Cardiac fibroblast (primary cell): ENCODE measurements around the gene SLC12A8.

ENCODE experiments used
- DNase-seq, 2 donors: peaks; one replicate each; pipeline versions ENCODE4 v3.0.0 to v3.0.0-alpha.2; 2010; ENCODE audit warnings: low read depth in 2 of 2
- H3K4me3 ChIP-seq, 2 donors: replicated peaks in 1 of 2; 1 replicate in 1 of 2; 2 replicates in 1 of 2; pipeline ENCODE4 v1.5.1; 2011; ENCODE audit warnings: low read depth in 2 of 2, low read length in 2 of 2, mild to moderate bottlenecking in 2 of 2, moderate library complexity in 1 of 2
- TF ChIP-seq, protein P1 (sequence below): IDR thresholded peaks from one replicate; pipeline ENCODE4 v1.5.1; 2011; ENCODE audit warnings: low read depth, mild to moderate bottlenecking, low read length, inconsistent platforms

Gene SLC12A8

DNA sequence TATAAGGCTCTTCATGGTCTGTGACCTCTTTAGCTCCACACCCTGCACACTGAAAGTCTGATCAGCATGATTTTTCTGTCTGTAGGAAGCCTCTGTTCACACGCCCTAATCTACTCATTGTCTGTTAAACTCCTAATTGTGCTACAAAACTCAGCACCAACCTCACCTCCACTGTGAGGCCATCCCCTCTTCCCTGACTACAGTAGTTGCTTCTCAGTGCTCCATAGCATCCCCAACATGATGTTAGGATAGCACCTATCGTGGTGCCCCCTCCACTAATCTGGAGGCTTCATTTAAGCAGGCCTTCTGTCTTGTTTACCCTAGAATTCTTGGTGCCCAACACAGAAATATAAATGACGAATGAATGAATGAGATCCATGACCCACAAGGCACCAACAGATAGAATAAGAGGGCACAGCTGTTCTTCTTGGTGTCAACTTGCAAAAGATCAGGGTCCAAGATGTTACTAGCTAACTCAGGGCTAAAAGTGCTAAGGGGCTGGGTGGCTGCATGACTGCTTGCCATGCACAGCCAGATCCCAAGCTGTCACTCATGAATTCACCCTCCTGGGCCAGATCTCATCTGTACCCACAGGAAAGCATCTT is 101.6 kb downstream of the SLC12A8 start:
- TF ChIP-seq, protein P1, sequence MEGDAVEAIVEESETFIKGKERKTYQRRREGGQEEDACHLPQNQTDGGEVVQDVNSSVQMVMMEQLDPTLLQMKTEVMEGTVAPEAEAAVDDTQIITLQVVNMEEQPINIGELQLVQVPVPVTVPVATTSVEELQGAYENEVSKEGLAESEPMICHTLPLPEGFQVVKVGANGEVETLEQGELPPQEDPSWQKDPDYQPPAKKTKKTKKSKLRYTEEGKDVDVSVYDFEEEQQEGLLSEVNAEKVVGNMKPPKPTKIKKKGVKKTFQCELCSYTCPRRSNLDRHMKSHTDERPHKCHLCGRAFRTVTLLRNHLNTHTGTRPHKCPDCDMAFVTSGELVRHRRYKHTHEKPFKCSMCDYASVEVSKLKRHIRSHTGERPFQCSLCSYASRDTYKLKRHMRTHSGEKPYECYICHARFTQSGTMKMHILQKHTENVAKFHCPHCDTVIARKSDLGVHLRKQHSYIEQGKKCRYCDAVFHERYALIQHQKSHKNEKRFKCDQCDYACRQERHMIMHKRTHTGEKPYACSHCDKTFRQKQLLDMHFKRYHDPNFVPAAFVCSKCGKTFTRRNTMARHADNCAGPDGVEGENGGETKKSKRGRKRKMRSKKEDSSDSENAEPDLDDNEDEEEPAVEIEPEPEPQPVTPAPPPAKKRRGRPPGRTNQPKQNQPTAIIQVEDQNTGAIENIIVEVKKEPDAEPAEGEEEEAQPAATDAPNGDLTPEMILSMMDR: no peak
- no peak overlapping the region for H3K4me3 ChIP-seq
- no peak for DNase-seq

DNA sequence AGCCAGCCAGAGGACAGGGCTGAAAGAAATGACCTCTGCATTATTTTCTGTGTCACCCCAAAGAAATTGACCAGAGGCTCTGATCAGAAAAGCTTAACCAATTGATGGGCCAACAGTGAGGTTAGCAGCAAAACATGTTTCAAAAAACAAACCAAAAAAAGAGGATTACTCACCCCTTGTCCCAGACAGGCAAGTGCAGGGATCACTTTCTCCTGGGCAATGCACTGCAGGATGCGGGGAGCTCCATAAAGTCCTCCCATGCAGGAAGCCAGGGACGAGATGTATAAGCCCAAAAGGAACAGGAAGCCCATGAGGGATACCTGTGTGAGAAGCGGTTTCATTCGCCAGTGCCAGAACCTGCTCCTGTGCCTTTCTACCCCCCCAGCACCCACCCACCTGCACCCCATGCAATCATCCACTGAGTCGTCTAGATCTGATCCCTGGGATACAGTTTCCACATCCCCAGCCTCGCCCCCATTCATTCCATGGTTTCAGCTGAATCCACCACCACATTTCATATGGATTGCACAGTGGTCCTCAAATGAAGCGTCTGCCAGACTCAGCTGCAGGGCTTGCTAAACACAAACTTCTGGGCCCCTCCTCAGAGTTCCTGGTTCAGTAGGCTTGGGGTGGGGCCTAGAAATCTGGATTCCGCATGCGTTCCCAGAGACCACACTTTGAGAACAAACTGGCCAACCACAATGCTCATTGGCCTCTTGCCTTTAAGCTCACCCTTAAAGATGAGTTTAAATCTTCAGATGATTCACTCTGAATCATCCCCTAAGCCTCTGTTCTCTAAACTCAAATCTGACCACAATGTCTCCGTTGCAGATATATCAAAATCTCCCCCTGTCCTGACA is 102.3 kb downstream of the SLC12A8 start:
- peak; percentile 83 to 93 for DNase-seq
- H3K4me3 ChIP-seq: no peak overlapping the region
- TF ChIP-seq, protein P1: no peak

DNA sequence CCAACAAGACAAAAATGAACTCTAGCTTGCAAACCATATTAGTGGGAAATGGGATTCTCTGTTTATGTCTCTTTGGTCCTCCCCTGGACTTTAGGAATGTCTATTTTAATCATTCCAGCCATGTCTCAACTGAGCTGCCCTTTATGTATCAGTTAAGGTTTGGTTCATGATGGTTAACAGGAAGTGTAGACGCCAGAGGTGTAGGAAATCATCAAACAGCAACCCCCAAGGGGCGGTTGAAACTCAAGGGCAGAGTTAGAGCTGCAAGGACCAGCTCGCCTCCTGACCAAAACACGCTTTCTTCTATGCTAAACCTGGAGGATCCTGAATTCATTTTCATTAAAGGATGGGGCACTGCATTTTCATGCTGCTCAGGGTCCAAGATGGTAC is 103.0 kb downstream of the SLC12A8 start:
- TF ChIP-seq, protein P1: no peak
- no peak for DNase-seq
- peak overlapping the region in 1 of 2 donors; percentile 4 for H3K4me3 ChIP-seq

DNA sequence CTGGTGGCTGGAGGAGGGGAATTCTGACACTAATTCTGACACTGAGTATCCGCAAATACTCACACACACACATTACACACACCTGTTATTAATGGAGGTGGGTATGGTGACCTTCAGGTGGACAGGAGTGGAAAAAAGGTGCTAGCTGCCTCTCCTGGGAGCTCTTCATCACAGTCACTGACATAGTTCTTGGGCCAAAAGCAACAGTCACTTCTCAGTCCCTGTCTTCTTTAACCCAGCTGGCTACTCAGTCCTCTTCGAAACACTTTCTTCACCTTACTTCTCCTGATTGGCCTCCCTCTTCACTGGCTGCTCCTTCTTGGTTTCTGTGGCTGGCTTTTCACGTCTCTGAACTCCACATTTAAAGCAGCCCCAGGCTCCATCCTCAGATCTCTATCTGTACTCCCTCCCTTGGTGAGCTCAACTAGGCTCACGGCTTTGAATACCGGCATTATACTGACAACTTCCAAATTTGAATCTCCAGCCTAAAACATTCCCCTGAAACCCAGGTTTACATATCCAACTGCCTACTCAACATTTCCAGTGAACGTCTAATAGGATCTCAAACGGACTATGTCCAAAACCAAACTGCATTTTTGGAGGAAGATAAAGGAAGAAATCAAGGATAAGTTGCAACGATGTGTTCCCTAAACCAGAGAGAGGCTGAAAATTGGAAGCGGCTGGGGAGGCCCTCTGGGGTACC is 103.6 kb downstream of the SLC12A8 start:
- H3K4me3 ChIP-seq: peak overlapping the region in 1 of 2 donors; percentile 18
- TF ChIP-seq, protein P1: no peak
- no peak for DNase-seq

DNA sequence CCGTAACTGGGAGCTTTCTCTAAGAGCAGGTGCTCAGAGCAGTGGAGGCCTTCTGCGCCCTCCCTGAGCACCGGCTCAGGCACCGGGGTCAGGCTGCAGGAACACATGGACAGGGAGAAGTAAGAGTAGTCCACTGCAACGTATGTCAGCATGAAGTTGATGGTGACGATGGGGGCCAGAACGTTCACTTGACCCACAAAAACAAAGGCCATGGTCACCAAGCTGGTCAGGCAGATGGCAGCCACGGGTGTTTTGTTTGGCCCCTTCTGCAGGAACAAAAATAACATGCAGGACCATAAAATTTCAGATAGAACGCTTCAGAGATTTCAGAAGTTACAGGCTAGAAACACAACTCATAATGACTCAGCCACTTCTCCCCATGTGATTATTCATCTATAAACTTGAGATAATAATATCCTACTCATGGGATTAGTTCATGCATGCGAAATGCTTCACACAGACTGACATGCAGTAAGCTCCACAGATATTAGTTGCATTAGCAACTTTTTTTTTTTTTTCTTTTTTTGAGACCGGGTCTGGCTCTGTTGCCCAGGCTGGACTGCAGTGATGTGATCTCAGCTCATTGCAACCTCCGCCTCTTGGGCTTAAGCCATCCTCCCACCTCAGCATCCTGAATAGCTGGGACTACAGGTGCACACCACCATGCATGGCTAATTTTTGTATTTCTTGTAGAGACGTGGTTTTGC is 104.5 kb downstream of the SLC12A8 start:
- peak; percentile 80 to 90 for DNase-seq
- no peak overlapping the region for H3K4me3 ChIP-seq
- TF ChIP-seq, protein P1: no peak

DNA sequence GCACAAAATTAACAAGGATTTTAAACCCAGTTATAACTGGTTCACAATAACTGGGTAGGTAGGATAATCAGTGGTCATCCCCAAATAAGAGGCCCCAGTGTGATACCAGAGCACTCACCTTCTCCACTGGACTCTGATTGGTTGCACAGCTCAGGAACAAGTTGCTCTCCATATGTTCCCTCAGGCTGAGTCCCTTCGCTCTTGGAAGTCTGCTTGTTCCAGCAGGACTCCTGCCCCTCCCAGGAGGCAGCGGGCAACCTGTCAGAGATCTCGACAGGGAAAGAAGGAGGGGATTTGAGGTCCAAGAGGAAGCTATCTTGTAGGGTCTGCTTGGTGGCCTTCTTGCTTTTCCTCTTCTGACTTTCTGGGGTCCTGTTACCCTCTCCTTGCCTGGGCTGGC is 105.2 kb downstream of the SLC12A8 start:
- TF ChIP-seq, protein P1: no peak
- DNase-seq: no peak
- H3K4me3 ChIP-seq: no peak overlapping the region
